GM04504 (cell line): ENCODE data around the gene NPVF.
A peak's percentile ranks its signal among the peaks of the same experiment; 100 is the strongest.

Source experiments
- DNase-seq: peaks from one replicate; pipeline ENCODE4 v3.0.0-alpha.2; 2012; ENCODE audit warnings: low read depth

Gene NPVF, protein sequence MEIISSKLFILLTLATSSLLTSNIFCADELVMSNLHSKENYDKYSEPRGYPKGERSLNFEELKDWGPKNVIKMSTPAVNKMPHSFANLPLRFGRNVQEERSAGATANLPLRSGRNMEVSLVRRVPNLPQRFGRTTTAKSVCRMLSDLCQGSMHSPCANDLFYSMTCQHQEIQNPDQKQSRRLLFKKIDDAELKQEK

DNA sequence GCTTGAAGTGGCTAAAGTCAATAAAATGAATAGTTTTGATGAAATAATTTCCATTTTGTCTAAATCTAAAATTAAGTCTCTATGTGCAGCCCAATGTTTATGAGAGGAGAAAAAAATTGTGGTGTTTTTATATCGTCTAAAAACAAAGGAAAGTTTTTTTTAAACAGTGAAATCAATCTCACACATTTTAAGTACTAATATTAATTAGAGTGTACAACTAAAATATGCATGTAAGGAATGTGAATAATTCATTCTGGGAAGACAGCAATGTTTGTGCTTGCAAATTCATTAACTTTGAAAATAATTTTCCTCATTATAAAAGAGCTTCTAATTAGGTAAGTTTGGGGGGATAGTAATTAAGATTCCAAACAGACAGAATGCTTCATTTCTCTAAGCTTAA, at the start of gene NPVF:
Gene NPVF, minus strand, starts transcription at position 101 of the 400 bp plus-strand sequence. Its CDS starts 47 bp downstream, at position 54.
- no peak for DNase-seq

DNA sequence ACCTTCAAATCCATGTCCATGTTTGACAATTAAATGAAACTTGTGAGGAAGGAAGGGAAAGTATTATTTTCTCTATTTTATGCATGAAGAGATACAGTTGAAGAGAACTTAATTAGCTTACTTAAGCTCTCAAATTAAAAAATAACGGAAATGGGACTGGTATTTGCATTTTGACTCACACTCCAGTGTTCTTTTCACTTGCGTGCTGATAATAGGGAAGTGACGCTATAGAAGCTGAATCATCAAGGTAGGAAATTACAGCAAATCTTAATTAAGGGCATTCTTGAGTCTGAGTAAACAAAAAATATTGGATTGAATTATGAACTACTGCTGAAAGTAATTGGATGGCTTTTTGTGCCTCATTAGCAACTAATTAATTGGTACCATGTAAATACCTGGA, 44.0 kb upstream of the NPVF start:
- no peak for DNase-seq

DNA sequence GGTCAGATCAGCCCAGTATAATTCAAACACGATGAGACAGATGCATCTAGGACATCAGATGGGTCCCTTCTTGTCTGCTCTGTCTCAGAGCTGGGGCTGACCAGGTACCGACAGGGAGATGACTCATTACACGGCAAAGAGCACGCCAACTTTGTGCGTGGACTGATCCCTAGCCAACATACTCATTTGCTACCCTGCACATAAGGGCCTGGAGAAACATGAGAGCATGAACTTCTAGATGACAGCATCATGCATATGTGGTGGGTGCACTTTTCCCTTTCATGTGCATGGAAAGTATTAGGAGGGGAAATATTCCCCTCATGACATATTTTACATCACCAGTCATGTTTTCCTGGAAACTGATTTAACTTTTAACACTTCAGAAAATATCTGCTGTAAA, 35.1 kb upstream of the NPVF start:
- no peak for DNase-seq

DNA sequence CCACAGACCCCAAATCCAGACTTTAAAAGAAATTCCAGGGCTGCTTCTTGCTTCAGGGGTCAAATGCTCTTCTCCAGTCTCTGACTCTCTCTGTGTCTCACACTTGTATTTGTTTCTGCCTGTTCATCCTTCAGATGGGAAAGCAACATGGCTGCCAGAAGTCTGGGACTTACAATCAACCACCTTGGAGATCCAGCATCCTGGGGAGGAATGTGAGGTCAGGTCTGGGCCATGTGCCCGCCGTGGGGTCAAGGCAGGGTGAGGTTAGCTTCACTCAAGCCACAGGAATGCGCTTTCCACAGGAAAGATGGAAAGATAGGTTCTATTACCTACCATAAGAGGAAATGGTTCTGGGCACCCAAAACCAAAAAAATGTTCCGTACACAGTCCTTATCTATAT, 34.3 kb upstream of the NPVF start:
- no peak for DNase-seq

DNA sequence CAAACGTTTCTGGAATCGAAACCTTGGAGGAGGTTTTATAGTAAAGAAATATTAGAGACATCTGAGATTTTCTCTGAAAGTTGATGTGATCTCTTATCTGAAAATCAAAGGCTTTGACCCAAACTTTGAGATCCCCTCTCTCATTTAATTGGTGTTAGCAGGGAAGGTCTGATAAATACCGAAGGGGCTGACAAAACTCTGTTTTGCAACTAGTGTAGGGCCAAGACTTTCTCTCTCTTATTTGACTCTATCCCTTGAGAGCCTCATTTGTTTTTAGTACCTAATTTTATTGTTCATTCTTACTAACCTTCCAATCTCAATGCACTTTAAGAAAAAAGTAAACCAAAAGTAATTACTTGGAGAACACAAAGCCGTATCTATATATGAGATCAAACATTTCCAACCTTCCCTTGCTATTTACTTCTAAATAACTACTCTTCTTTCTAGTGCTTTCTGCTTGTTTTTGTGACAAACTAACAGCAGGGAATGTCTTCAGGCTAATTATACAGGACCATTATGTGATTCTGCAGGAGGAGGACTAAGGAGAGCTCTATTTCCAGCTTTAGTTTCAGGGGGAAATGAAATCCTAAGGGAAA, 33.4 kb upstream of the NPVF start:
- no peak for DNase-seq

DNA sequence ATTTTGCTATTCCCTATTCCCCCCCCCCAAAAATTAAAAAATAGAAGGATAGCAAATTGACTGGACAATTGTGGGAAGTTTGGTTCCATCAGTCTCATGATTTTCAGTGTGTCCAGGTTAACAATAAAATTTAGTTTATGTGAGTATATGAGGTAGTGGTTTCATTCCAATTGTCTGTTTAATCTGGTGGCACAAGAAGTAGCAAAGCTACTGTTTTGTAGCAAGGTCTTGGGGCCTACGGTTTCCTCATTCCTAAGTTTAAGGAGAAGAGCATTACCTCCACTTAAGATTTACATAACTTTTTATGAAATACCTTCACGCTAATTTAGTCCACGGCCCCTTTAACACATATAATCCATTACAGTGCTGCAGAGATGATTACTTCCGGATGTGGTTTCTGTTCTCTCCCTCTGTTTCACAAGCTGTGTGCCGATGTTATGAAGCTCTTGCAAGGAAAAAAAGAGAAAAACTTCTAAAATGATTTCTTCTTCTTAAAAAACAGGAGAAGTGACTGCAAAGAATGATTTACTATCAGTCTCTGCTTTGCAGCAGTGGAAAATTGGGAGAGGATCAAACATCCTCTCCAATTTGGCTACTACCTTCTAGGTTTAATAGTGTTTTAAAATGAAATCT, 32.7 kb upstream of the NPVF start:
- peak; percentile 37 for DNase-seq

DNA sequence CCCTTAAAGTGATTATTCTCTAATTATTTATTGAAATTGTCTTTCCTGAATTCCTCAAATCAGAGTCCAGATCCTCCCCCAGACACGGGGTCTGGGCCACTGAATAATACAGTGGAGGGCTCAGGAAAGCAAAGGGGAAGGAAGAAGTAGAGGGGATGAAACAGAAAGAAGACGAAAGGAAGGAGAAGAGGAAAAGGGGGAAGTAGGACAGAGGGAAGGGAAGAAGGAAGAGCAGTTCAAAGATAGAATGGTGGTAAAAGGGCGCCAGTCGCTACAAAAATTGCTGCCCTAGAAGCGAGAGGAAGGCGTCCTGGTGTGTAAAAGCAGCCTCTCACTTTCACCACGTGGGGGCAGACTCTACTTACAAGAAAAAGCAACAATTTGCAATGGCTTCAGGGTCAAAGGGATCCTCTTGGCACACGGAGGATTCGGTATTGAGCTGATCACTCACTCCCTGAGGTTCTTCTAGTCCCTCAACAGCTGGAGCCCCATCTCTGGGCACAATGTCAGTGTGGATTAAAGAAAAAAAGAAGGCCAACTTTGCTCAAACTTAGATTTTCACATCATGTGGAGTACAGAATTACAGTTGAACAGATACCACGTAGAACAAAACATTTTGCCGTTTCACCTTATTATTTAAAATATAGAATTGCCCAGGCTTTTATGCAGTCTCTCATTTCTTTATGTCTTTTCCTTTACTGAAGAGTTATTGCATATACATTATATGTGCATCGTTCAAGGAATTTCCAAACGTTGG, 31.4 kb upstream of the NPVF start:
- DNase-seq, result peak; percentile 40

DNA sequence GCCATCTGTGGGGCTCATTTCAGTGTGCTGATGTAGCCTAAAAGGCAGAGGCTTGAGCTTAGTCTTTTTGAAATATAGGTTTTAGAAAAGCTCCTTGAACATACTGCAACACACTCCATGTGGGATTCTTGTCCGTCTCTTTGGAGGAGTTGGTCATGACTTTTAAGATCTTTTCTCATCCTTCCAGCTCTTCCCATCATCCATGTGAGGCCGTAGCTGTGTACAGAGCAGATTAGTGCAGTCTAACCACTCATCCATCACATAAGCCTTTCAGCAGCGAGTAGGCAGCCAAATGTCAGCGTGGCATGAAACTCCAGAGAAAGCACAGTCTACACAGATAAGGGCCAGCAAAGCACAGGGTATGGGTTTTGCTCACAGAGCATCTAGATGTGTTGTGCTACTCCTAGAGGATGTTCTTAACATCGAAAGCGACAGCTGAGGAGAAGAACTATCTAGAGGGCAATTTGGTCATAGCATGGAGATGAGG, 28.1 kb upstream of the NPVF start:
- no peak for DNase-seq

DNA sequence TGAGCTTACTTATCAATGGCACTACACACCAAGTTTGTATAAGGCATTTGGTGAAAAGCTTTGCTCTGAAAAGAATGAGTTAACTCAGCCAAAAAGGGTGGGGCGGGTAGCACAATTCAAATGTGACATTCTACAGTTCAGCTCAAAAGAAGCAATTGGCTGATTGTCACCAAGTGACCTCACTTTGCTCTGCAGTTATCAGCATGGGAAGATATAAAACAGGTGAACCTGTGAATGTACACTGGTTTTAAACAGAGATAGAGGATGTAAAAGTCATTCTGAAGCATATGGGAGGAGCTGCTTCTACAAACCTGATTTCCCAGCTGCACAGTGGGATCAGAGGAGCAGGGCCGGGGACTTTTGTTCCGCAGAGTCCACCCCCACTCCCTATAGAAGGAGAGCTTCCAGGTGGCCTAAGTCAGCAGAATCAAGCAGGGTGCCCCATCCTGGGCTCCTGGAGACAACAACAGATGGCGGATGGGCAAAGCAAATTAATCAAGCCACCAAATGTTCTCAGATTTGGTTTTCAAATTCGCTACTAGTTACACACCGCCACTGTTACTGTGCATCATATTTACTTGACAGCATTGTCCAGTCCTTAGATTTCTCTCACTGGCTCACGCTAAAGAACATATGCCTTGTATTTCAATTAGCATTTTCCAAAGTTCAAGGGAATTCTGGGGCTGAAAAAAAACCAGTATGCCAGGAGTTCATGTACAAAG, 27.5 kb upstream of the NPVF start:
- DNase-seq, result no peak

DNA sequence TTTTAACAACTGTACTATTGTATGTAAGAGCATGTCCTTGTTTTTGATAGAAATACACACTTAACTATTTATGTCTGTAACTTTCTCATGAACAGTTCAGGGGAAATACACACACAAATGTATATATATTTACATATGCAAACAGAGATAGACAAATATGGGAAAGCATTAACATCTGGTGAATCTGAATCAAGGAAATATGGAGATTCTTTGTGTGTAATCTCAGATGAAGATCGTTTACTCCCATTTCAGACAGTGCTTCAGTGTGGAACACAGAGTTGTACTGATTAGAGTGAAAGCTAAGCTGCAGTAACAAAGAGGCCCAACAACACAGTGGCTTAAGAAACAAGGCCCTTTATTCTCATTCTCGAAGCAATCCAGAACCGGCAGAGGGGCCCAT, 26.3 kb upstream of the NPVF start:
- no peak for DNase-seq

DNA sequence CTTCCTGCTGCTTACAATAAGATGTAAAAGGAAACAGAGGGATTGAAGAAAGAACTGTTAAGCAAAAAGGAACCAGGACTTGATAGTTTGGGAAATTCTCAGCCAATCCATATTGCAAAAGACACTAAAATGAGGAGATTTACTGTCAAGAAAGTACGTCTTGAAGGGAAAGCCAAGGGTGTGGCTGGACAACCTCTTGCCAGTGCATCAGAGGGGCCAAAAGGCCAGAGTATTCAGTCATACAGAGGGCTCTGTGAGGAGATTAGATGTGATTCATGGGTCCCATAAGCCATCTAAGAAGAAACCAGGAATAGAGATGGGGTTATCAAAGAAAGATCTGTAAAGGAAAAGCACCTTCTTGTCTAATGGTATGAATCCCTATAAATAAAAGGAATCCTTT, 25.4 kb upstream of the NPVF start:
- no peak for DNase-seq

DNA sequence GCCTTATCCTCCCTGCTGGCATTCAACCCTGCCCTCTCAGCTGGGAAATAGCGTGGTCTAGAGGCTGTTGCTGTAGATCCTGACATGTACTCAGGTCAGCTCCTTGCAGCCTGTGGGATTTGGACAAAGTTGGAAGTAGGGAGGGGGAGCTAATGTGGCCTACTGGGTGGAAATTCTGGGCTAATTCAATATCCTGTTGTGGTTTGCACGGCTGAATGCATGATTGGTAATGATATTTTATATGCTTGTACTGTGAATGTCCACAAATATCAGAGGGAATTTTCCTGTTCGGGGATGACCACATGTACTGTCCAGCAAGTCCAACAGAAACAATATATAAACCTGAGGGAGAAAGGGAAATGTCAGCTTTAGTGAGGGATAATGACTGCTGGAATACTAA, 22.1 kb upstream of the NPVF start:
- DNase-seq, result no peak

DNA sequence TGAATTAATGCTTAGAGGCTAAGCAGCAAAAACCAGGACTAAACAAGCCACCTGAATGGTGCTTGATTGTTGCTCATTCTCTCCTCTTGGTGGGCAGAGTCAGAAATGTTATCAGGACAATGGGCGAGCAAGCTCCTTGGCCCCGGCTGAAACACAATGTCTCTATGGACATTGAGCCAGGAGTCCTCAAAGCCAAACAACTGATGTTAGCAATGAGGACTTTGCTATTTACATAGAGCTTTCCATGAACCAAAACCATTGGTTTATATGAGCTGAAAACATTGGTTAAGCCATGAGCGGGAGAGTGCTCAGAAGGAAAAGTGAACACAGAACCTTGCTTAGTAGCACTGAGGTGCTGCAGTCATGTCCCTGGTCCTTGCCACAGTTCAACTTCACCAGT, 21.5 kb upstream of the NPVF start:
- DNase-seq, result no peak

DNA sequence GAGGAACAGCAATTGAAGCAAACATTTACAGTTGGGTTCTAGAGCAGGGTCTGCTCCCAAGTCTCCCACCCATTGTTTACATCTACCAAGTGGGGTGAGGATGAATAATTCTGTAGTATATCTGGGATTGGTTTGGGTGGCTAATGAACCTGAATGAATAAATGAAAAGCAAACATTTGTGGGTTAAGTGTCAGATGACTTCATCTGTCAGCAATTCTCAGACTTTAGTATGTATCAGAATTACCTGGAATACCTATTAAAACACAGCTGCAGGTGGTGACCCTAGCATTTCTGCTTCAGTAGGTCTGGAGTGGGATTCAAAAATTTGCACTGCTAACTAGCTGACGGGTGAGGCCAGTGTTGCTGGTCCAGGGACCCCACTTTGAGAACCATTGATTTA, 18.0 kb upstream of the NPVF start:
- no peak for DNase-seq

DNA sequence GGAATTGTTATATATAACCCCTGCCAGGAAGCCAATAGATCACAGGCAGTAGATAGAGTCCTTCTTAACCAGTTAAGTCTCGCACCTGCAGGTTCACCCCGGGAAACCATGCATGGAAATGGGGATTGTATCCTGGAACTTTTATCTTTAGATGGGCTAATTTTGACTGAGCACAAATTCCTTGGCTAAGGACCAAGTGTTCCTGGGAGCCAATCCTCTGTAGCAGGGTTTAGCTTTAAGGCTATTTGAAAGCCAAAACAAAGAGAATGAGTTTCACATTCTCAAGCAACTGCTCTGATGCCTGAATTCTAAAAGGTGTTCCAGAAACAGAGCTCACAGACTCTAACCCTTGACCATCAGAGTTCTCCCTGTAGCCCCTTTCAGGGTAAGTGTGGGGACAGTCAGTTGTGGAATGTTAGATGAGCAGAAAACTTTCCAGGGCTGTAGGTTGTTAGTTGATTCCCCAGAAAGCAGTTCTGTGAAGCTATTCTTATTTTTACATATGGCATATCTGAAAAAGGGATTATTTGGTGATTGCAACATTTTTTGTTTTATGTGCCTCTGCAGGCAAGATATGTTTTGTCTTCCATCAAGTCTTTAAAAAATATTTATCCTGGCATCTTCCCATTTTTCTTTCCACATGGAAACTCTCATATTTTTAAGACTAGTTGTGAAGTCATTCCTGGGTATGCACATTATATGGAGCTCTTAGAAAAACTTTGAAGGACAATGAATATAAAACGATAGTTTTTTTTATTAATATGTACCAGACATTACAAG, 16.2 kb upstream of the NPVF start:
- DNase-seq, result no peak

DNA sequence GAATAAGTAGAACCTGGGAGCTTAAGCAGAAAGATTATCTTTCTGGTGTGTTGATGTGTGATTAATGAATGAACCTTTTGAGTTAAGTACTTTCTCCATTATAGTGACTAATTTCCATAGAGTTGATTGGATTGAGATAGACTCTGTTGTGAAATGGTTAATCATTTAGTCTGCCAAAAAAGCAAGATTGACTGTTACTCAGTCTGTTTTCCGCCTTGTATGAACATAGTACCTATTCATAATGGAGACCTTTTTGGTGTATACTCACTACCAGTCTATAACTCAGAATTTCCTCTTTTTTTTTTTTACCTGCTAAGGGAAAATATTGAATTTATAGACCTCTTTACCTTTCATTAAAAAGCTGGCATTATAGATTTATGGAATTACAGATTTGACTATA, 14.4 kb upstream of the NPVF start:
- DNase-seq, result no peak

DNA sequence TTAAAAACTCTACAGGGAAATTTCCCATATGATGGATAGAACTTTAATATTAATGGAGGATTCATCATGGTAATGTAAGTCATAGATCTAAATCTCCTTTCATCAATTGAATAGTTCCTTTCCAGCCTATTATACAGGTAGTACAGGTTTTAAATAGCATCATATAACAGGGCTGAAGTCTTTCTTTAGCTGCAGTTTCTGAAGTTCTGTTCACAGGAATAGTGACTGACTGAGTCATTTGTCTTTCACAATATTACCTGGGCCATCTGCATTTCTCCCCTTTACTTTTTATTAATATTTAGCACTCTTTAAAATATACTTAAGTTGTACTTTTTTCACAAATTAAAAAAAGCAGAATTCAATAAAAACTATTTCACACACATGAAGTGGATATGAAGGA, 12.6 kb upstream of the NPVF start:
- DNase-seq, result no peak

DNA sequence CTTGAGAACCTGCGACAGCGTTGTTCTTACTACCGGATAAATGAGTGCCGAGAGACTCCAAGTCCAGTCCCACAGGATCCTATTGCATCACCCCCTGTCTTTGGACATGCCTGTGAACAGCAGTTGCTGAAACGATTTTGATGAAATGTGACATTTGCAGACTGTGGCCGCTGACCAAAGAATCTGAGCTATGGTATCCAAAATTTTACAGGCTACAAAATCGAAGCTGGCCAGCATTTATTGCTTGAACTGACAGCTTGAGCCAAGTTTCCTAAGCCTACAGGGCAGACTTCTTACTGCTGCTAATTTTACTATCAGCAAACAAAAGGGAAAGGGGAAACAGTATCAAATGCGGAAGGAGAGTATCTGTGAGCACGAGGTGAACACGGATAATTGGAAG, 12.1 kb upstream of the NPVF start:
- peak; percentile 5 for DNase-seq

DNA sequence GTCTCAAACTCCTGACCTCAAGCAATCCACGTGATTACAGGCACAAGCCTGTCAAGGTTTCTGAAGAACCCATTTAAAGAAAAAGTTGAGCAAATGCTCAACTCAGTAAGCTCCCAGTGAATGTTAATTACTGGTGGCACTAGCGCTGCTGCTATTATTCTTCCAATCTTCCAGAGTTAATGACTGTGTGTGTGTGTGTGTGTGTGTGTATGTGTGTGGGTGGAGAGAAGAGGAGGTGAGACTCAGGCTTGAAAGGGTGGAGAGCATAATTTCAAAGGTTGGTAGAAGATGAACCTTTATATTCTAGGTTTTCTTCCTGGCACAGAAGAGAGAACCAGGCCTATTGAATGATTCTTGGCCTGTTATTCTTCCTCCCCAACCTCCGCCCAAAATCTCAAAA, 11.6 kb upstream of the NPVF start:
- DNase-seq, result no peak

DNA sequence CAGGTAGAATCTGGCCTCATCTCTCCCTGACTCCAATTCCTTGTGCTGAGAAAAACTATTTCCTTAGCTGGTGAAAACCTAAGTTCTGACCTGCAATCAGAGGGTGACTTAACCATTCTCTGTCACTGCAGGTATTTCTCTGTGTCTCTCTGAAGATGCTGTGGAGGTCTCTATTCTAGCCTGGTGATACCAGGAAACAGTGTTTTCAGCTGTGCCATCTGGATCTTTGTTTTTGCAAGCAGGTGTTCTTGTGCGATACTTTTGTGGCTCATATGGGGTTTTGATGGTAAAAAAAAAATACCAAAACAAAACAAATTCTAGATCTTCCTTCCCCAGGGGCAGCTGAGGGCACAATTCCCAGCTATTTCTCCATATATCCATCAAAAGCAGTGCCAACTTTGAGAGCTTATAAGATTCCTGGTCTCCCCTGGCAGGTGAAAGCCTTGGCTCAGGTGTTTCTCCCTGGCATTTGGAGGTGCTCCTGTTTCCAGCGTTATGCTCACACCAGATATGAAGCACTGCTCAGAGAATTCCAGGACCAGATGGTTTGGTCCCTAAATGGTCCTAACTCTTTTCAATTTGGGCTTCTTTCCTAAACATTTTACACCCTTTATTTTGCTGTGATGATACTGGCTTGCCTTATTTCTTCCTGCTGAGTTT, 9.9 kb upstream of the NPVF start:
- DNase-seq, result no peak

DNA sequence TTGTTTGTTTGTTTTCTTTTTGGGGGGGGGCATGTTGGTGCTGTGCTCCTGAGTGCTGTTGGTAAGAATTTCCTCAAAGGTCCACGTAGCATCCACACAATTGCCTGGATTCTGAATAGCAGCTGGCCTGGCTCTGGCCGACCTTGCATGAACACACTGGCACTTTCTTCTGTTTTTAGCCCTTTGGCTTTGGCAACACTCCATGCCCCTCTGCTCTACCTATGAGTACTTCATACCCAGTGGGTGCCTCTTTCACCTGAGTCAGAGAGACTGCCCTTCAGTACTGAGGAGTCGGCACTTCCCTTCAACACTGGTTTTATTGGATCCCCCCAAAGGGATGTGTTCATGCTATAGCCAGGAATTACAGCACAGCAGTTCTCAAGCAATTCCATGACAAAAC, 7.2 kb upstream of the NPVF start:
- no peak for DNase-seq
